GM13976 (cell line): Measurements from ENCODE around the gene ANXA7.

Experiments used
- DNase-seq: peaks from one replicate; pipeline ENCODE4 v3.0.0; 2012; ENCODE audit warnings: low spot score
- CTCF ChIP-seq: IDR thresholded peaks from 2 replicates; pipeline ENCODE4 v1.5.1; 2012; ENCODE audit warnings: borderline replicate concordance, mild to moderate bottlenecking; ENCODE audit not compliant: insufficient read depth; ENCODE audit errors: extremely low read depth, missing control alignments, control extremely low read depth
- in situ Hi-C: fragments of 300-500 bp; cut with MboI; formaldehyde crosslinking; loops from one replicate; pipeline ENCODE4 v1.12.0; 2022; ENCODE audit warnings: low sequenced_read_pairs, mixed read lengths, inconsistent platforms; ENCODE audit not compliant: unreplicated experiment

ANXA7 gene

GRCh38 chr10:73413528-73414229 lies at the start of gene ANXA7:
TSS of gene ANXA7 (minus strand) at chr10:73414058. CDS start at chr10:73400856, 13,202 bp downstream.
- peak; percentile 99 for DNase-seq
- in situ Hi-C loops = no loop called here
- no peak for TF ChIP-seq CTCF

GRCh38 chr10:73460897-73461296 lies 47.0 kb upstream of the ANXA7 start:
- no peak for DNase-seq
- no peak for TF ChIP-seq CTCF
- in situ Hi-C loops = no loop called here

- TF ChIP-seq CTCF = no peak
- in situ Hi-C loops = no loop called here
- no peak for DNase-seq
Measured at GRCh38 chr10:73459683-73460314, 45.9 kb upstream of the ANXA7 start.

GRCh38 chr10:73456187-73456890 lies 42.5 kb upstream of the ANXA7 start:
- peak; percentile 17 for DNase-seq
- in situ Hi-C loops = no loop called here
- TF ChIP-seq CTCF = no peak

GRCh38 chr10:73449113-73449512 lies 35.3 kb upstream of the ANXA7 start:
- no peak for TF ChIP-seq CTCF
- DNase-seq = no peak
- in situ Hi-C loops = no loop called here

GRCh38 chr10:73448384-73448783 lies 34.5 kb upstream of the ANXA7 start:
- no peak for TF ChIP-seq CTCF
- in situ Hi-C loops = no loop called here
- DNase-seq = no peak
